ENCODE measurements around the gene DGCR8.
"Not testable (repeated sequence)": the region's sequence is repeated elsewhere in the genome, so short reads cannot be mapped to it uniquely, and the experiment has no call there.

DGCR8 gene

DNA sequence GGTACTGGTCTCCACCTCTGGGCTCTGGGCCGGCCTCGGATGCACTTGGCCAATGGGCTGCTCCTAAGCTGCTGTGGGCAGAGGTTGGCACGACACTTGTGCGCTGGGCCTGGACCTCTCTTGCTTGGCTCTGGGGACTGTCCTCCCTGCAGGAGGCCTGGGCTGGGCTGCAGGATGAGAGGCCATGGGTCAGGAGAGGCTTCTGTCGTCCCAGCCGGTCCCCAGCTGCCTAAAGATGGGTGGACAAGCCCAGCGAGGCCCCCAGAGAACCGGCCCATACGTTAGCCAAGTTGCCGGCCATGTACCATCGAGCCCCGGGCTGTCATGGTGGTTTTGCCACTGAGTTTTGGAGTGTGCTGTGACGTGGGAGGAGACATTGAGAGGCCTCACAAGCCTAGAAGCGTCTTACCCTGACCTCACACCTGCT lies 72.4 kb downstream of the DGCR8 start:
- no peak for DNase-seq (ENCODE audit: low read depth)

DNA sequence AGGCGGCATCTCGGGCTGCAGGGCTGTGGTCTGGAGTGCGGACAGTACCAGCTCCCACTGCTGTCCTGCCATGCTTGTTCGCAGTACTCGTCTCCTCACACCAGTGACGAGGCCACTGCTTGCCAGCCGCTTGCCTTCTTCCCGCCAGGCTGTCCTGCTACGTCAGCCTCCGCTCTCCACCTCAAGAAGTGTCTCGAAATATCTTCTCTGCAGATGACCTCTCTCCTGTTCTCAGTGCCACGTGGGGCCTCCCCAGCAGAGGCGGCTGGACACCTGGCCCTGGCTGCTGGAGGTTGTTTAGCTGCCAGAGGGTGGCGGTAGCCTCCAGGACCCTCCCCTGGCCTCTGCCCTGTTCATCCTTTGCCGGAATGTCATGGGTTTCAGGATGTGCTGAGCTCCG lies 73.9 kb downstream of the DGCR8 start:
- no peak for DNase-seq (ENCODE audit: low read depth)

DNA sequence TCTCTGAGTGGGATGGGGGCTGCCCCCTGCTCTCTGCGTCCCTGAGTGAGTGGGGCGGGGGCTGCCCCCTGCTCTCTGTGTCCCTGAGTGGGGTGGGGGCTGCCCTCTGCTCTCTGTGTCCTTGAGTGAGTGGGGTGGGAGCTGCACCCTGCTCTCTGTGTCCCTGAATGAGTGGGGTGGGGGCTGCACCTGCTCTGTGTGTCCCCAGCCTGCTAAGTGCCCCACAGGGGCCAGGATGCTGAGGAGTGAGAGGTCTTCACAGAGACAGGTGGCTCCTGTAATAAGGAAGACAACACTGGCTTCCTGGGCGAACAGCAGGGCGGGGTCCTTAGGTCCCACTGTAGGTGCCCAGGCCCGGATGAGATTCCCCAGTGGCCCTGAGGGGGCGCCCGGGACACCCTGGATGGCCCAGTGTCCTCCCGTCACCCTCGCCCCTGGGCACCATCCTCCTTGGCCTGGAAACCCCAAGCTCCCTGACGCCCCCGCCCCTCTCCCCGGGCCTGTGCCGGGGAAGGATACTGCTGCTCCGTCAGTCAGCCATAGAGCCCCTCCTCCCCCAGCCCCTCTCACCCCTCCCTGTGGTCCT lies 74.7 kb downstream of the DGCR8 start:
- no peak for DNase-seq (ENCODE audit: low read depth)

DNA sequence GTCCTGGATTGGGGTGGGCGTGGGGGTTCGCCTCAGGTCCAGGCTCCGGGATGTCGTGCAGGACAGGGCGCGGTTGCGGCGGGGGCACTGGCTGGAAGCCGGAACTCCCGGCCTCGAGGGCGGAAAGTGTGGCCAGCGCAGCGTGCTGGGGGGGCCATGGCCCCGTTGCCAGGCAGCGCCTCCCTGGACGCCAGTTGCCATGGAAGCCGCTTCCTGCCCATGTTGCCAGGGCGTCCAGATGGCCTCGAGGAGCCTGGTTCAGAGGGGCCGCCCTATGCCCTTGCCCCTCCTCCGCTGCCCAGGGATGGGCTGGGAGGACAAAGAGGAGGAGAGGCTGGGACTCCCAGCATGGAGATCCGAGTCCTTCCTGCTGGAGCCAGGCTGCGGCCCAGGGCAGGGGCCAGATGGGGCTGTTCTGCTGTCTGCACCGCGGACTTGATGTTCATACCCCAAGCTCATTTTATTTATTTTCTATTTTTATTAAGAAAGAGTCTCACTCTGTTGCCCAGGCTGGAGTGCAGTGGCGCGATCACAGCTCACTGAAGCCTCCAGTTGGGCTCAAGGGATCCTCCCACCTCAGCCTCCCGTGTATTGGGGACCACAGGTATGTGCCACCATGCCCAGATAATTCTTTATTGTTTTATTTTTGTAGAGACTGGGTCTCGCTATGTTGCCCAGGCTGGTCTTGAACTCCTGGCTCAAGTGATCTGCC lies 75.4 kb downstream of the DGCR8 start:
- no peak for DNase-seq (ENCODE audit: low read depth)

DNA sequence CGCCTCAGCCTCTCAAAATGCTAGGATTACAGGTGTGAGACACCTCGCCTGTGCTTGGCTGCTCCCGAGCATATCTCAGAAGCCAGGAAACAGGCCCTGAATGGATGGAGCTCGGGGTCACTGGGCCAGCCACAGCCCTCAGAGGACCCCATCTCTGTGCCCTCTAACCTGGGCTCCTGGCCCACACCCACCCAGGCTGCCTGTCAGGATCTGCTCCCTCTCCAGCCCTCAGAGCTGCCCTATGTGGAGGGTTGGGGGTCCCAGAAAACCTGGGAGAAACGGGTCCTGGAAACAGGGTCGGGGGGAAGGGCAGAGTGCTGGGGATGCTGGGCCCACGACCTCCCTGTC lies 76.0 kb downstream of the DGCR8 start:
- no peak for DNase-seq (ENCODE audit: low read depth)

DNA sequence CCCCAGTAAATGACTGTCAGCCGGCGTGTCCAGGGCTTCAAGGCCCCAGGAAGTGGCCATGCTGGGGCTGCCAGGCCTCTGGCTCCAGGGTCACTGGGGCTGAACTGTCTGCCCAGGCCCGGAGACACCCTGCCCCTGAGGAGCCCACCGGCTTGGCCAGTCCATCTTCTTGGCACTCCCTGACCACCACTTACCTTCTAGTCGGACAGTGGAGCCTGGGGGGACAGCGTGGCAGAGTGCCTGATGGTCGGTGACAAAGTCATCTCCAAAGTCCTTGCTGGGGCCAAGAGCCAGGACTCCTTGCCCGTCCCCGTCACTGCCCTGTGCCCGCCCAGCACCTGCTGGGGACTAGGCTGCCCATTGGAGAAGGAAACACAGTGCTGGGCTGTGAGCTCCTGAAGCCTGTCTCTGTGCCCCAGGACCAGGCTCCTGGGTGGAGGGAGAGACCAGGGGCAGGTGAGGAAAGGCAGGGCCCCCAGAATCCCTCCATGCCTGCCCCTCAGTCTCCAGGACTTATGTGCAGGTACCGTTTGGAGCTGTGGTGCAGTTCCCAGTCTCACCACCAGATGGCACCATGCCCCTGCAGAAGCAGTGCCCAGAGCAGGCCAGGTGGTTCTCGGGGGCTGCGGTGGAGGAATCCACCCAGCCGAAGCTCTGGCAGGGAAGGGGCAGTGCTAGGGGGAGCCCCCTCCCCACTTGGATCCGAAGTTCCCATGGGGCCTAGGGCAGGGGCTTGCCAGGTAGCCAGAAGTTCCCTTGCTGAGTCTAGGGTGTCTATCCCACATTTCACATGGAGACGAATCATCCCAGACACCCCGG lies 76.8 kb downstream of the DGCR8 start:
- DNase-seq (ENCODE audit: low read depth), result peak; percentile 86

DNA sequence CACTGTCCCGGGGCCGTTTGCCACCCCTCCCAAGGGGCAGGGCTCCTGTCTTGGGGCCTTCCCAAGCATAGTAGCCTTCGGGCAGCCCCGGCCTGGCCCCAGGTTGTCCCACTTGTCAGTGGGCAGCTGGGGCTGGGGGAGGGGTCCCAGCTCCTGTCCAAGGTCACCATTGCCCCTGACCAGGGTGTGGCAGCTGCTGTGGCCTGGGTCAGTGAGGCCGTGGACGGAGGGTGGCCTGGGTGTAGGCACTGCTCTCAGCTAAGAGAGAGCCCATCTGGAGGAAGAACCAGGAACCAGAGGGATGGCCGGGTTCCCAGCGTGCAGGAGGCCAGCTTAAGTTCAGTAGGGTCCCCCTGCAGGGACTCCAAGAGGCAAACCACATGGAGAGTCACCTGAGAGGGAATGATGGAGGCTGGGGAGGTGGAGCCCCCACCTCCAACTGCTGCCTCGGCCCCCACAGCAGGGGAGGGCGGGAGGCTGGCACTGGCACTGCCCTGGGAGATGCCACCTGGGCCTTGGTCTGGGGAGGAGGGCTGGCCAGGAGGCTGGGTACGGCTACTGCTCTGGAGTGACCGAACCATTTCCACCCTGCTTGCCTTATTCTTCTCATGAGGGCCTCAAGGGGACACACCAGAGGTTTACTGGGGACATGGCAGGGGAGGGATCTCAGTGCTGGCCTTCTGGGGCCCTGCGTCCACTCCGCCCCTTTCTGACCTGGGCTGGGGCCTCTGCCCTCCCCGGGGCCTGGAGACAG lies 77.6 kb downstream of the DGCR8 start:
- no peak for DNase-seq (ENCODE audit: low read depth)

DNA sequence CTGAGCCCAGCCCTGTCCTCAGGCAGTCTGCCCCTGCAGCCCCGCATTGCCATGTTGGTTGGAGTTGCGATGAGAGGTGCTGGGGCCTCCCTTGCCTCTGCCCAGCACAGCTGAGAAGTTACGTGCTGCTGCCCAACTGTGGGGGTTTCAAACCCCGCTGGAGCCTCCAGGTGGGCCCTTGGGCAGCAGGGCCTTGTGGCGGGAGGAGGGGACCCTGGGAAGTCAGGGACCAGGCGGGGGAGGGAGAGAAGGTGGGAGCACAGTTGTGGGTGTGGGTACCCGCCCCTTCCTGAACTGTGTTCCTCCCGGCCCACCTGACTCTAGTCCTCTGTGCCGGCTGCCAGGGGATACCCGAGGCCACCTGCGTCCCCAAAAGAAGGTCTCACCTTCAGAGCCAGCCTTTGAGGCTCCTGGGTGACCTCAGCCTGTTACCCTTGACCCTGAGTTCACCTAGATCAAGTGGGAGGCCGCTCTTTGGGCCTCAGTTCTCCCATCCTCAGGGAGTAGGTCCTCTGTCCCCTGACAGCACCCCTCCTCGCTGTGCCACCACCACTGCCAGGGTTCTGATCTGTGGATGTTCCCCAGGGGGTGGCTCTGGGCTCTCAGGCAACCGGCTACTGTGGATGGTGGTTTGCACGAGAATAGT lies 78.5 kb downstream of the DGCR8 start:
- DNase-seq (ENCODE audit: low read depth), result no peak

DNA sequence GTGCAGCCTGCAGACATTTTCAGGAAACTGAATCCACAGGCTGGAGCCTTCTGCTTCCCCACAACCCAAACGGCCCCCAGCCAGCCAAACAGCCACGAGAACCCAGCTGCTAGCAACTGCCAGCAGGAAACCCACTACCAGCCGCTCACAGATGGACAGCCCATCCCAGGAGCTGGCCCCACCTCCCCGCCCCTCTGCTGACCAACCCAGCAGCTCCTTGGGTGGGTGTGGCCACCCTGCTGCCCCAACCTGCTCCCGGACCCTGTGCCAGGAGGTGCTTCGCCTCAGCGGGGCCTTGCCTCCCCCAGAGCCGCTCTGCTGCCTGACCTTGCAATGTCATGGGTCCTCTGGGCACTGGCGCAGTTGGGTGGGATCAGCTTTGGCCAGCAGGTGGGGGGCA lies 79.0 kb downstream of the DGCR8 start:
- no peak for DNase-seq (ENCODE audit: low read depth)

DNA sequence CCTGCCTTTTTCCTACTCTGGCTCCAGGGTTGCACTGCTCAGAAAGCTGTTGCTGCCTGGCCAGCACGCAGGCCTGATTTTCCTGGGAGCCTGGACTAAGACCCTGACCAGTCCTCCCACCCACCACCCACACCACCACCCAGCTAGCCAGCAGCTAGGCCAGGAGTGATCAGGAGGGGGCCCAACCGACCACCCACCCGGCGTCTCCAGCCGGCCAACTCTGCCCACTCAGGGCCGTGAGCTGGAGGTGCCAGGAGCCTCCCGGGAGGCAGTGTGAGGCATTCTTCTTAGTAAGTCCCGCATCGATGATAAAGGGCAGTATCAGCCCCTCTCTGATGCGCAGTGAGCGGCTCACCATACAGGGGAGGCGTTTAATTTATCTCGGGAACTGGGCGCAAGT lies 79.5 kb downstream of the DGCR8 start:
- DNase-seq (ENCODE audit: low read depth), result not testable (repeated sequence)

DNA sequence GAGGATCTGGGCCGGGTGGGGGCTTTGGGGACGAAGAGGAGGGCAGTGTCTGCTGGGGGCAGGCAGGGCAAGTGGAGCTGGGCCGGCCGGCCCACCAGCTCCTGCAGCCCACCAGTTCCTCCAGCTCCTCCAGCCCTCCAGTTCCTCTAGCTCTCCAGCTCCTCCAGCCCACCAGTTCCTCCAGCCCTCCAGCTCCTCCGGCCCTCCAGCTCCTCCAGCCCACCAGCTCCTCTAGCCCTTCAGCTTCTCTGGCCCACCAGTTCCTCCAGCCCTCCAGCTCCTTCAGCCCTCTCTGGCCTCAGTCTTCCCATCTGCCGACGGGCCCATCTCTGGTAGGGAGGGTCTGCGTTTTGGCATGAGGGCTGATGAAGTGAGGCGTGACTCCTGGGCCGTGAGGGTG lies 80.0 kb downstream of the DGCR8 start:
- DNase-seq (ENCODE audit: low read depth), result no peak
